Neuronal stem cell (in vitro differentiated cells): ENCODE results near the gene ADAT3.
"Not testable (repeated sequence)": the region's sequence is repeated elsewhere in the genome, so short reads cannot be mapped to it uniquely, and the experiment has no call there.

ENCODE experiments used
- DNase-seq: peaks from one replicate; pipeline ENCODE4 v3.0.0-alpha.2; 2013; ENCODE audit warnings: low spot score
- H2AFZ ChIP-seq: one replicate; pipeline ENCODE4 v1.6.1; 2013; ENCODE audit warnings: mild to moderate bottlenecking, low read length, inconsistent platforms
- H2AK5ac ChIP-seq: 2 replicates; pipeline ENCODE4 v1.6.1; 2013; ENCODE audit warnings: low read depth, mild to moderate bottlenecking, inconsistent platforms, low read length, moderate library complexity, mixed read lengths
- H2BK120ac ChIP-seq: 2 replicates; pipeline ENCODE4 v1.6.1; 2013; ENCODE audit warnings: low read depth, mild to moderate bottlenecking, inconsistent platforms, low read length, moderate library complexity, mixed read lengths
- H2BK12ac ChIP-seq: one replicate; pipeline ENCODE4 v1.6.1; 2013; ENCODE audit warnings: low read length, inconsistent platforms
- H2BK15ac ChIP-seq: 2 replicates; pipeline ENCODE4 v1.6.1; 2013; ENCODE audit warnings: mild to moderate bottlenecking, low read length, inconsistent platforms, mixed read lengths
- H2BK5ac ChIP-seq: one replicate; pipeline ENCODE4 v1.6.1; 2013; ENCODE audit warnings: inconsistent platforms, mild to moderate bottlenecking, low read length, moderate library complexity
- H3K14ac ChIP-seq: one replicate; pipeline ENCODE4 v1.6.1; 2013; ENCODE audit warnings: low read length, inconsistent platforms
- H3K18ac ChIP-seq: 2 replicates; pipeline ENCODE4 v1.6.1; 2013; ENCODE audit warnings: low read length, inconsistent platforms
- H3K23ac ChIP-seq: 2 replicates; pipeline ENCODE4 v1.6.1; 2013; ENCODE audit warnings: low read depth, mild to moderate bottlenecking, mixed read lengths, low read length, inconsistent platforms; ENCODE audit not compliant: poor library complexity
- H3K27ac ChIP-seq: replicated peaks from 3 replicates; pipeline ENCODE4 v1.5.1; 2013; ENCODE audit warnings: low read length, inconsistent platforms
- H3K27me3 ChIP-seq, 3 experiments: 2 replicates each; pipeline ENCODE4 v1.6.1; 2013; ENCODE audit warnings: low read length in 3 of 3, mild to moderate bottlenecking in 2 of 3, inconsistent platforms in 1 of 3, low read depth in 1 of 3, mixed read lengths in 1 of 3, moderate library complexity in 1 of 3; ENCODE audit not compliant: control insufficient read depth in 3 of 3, insufficient read depth in 3 of 3
- H3K36me3 ChIP-seq, 2 donors: replicated peaks in 1 of 2; 2 replicates each; pipeline ENCODE4 v1.6.1; 2013; ENCODE audit warnings: low read length in 2 of 2; ENCODE audit not compliant: control insufficient read depth in 2 of 2, insufficient read depth in 2 of 2
- H3K4ac ChIP-seq: 2 replicates; pipeline ENCODE4 v1.6.1; 2013; ENCODE audit warnings: inconsistent platforms, mild to moderate bottlenecking, low read length, moderate library complexity
- H3K4me1 ChIP-seq, 2 donors: 1 replicate in 1 of 2; 2 replicates in 1 of 2; pipeline ENCODE4 v1.6.1; 2013; ENCODE audit warnings: low read length in 2 of 2, low read depth in 1 of 2; ENCODE audit not compliant: control insufficient read depth in 2 of 2, insufficient read depth in 1 of 2
- H3K4me2 ChIP-seq: one replicate; pipeline ENCODE4 v1.6.1; 2013; ENCODE audit warnings: mild to moderate bottlenecking, low read length, inconsistent platforms; ENCODE audit not compliant: insufficient read depth, poor library complexity, severe bottlenecking
- H3K4me3 ChIP-seq, 2 donors: 2 replicates each; pipeline ENCODE4 v1.5.1; 2013; ENCODE audit warnings: low read length in 2 of 2, mild to moderate bottlenecking in 2 of 2, inconsistent platforms in 1 of 2, moderate library complexity in 1 of 2
- H3K79me1 ChIP-seq: one replicate; pipeline ENCODE4 v1.6.1; 2013; ENCODE audit warnings: low read depth, mild to moderate bottlenecking, inconsistent platforms, low read length, moderate library complexity
- H3K9ac ChIP-seq: one replicate; pipeline ENCODE4 v1.6.1; 2013; ENCODE audit warnings: mild to moderate bottlenecking, low read depth, low read length, inconsistent platforms; ENCODE audit not compliant: poor library complexity
- H3K9me3 ChIP-seq, 2 donors: replicated peaks in 1 of 2; 2 replicates each; pipeline versions ENCODE3 to v1.6.1; 2013; ENCODE audit warnings: low read length in 2 of 2, mild to moderate bottlenecking in 2 of 2, inconsistent platforms in 1 of 2, low read depth in 1 of 2, mixed read lengths in 1 of 2, moderate library complexity in 1 of 2; ENCODE audit not compliant: control insufficient read depth in 2 of 2, insufficient read depth in 1 of 2
- H4K8ac ChIP-seq: one replicate; pipeline ENCODE4 v1.6.1; 2013; ENCODE audit warnings: low read depth, mild to moderate bottlenecking, inconsistent platforms, low read length, moderate library complexity
- H4K91ac ChIP-seq: one replicate; pipeline ENCODE4 v1.6.1; 2013; ENCODE audit warnings: low read length, low read depth, mild to moderate bottlenecking, inconsistent platforms; ENCODE audit not compliant: poor library complexity
- WGBS, 2 donors: extraction: QIAGEN DNeasy Blood & Tissue Kit; methylation state at CpG; one replicate each; pipeline ENCODE4 v1.1.7; 2013; ENCODE audit warnings: missing lambda C conversion rate in 2 of 2, mixed read lengths in 1 of 2; ENCODE audit not compliant: insufficient read length in 2 of 2, insufficient replicate concordance in 1 of 2; ENCODE audit errors: extremely low coverage in 2 of 2; 5-methylcytosine and 5-hydroxymethylcytosine counted together

ADAT3 gene

DNA sequence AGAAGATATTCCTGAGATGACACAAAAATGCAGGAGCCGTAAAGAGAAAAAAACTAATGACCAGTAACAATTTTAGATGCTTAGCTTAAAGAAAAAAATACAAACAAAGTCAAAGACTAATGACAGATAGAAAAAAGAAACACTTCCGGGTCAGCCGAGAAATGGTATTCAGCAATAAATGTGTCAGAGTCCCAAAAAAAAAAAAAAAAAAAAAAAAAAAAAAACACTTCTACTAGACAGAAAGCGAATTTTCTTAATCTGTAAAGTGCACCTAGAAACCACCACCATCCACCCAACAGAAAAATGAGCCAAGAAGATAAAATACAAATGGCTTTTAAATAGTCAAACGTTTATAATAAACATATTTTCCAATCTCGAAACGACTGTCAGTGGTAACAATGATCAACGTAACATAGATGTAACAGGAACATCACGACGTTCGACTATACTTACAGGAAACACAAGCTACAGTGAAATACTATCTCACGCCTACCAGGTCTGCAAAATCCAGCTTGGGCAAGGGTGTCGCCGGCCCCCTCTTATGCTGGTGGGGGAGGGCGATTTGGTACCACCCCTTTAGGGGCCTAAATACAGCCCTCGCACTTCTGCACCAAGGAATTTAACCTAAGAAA, 30.5 kb upstream of the ADAT3 start:
- Histone ChIP-seq H3K36me3 (peaks cover 3 to 24% of the 10 kb centered on the region in 2 donors), H3K4me3 (peak overlapping the region in 1 of 2 donors; percentile 93), H2BK5ac (no peak overlapping the region), H3K9ac (no peak overlapping the region), H2BK15ac (no peak overlapping the region), H3K27ac (no peak overlapping the region), H3K14ac (no peak overlapping the region), H3K18ac (no peak overlapping the region), H4K8ac (no peak overlapping the region), H2AFZ (no peak overlapping the region), H2BK120ac (no peak overlapping the region), H3K79me1 (peaks cover 19% of the 10 kb centered on the region), H2AK5ac (no peak overlapping the region), H3K4ac (no peak overlapping the region), H3K4me1 (peaks cover 8 to 22% of the 10 kb centered on the region in 2 donors), H3K9me3 (peaks cover 0 to 2% of the 10 kb centered on the region in 2 donors), H4K91ac (no peak overlapping the region), H3K4me2 (no peak overlapping the region), H3K27me3 (no peaks in the 10 kb centered on the region), H3K23ac (no peak overlapping the region), H2BK12ac (no peak overlapping the region)
- DNase-seq, result no peak
- WGBS, 2 donors, result no CpG with 5 or more reads among the region's 16 CpGs

DNA sequence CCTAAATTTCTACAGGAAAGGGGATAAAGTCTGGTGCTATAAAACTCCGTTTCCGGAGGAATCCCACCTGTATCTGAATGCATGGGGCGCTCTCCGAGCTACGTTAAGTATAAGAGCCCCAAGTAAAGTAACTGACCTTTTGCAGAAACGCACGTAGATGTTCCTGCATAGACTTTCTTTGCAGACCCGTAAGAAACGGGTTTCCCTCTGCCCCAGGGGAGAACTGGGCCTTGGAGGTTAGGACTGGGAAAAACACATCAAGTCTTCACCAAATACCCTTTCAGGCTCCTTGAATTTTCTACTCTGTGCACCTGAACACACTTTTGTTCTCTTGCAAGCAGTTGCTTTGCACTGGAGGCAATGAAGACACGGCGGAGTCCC, 29.9 kb upstream of the ADAT3 start:
- Histone ChIP-seq H3K4me2 (peak overlapping the region; percentile 94), H3K14ac (peak overlapping the region; percentile 85), H2BK12ac (peak overlapping the region; percentile 4), H3K23ac (peak overlapping the region; percentile 99), H3K36me3 (peaks cover 2 to 28% of the 10 kb centered on the region in 2 donors), H3K9ac (peak overlapping the region; percentile 95), H3K18ac (peak overlapping the region; percentile 44), H3K79me1 (peaks cover 17% of the 10 kb centered on the region), H2AFZ (peak overlapping the region; percentile 97), H3K4me3 (peak overlapping the region; percentile 93 to 94), H3K4me1 (peaks cover 8 to 22% of the 10 kb centered on the region in 2 donors)
- not testable (repeated sequence) for H2BK5ac ChIP-seq, H3K27ac ChIP-seq, H3K27me3 ChIP-seq, H2BK15ac ChIP-seq, H3K9me3 ChIP-seq, H4K91ac ChIP-seq, DNase-seq, H2BK120ac ChIP-seq, H3K4ac ChIP-seq, H4K8ac ChIP-seq, H2AK5ac ChIP-seq
- no CpG with 5 or more reads among the region's 11 CpGs for WGBS, 2 donors

DNA sequence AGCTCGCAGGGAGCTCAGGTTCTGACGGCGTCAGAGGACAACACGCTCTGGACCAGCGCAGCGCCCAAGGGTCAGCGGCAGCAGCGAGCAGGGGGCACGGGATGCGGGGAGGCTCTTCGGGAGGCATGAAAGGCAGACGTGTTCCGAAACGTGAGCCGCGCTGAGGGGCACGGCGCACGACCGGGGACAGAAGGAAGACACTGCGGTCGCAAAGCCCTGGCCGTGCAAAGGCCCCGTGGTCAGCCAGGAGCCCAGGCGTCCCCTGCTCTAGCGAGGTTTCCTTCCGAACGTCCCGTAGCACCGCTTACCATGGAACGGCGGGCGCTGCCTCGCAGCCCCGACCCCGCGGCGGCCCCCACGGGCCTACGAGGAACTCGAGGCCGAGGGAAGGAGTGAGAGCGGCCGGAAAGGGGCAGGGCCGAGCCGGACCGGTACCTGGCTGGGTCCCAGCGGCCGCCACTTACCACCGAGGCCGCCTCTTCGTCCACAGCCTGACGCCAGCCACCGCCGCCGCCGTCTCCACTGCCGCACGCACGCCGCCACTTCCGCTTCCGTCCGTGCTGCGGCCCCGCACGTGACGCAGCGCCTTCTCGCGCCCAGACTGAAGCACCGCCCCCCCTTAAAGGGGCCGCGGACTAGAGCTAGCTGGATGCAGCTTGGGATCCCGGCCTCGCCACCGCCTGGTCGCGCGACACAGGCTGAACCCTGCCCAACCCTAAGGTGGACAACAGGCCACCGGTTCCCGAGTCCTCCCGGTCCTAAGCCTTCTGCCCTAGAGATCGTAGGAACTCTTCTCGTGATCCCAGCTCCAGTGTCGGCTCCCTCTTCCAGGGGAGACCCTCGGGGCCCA, 29.3 kb upstream of the ADAT3 start:
- H3K27me3 ChIP-seq, result no peaks in the 10 kb centered on the region
- peak overlapping the region; percentile 93 to 94 for H3K4me3 ChIP-seq
- H2BK120ac ChIP-seq, result peak overlapping the region; percentile 94
- peak; percentile 85 for DNase-seq
- peak overlapping the region; percentile 97 for H3K4ac ChIP-seq
- H3K9me3 ChIP-seq, result peaks cover 0 to 2% of the 10 kb centered on the region in 2 donors
- no CpG with 5 or more reads among the region's 87 CpGs for WGBS, 2 donors
- peak overlapping the region; percentile 98 for H3K18ac ChIP-seq
- H3K23ac ChIP-seq, result peak overlapping the region; percentile 99
- peaks cover 8 to 22% of the 10 kb centered on the region in 2 donors for H3K4me1 ChIP-seq
- H2BK15ac ChIP-seq, result peak overlapping the region; percentile 97
- H3K9ac ChIP-seq, result peak overlapping the region; percentile 95
- H4K8ac ChIP-seq, result peak overlapping the region; percentile 72
- H3K27ac ChIP-seq, result peak overlapping the region; percentile 72
- peak overlapping the region; percentile 97 for H2AFZ ChIP-seq
- peak overlapping the region; percentile 98 for H2BK5ac ChIP-seq
- peaks cover 0 to 27% of the 10 kb centered on the region in 2 donors for H3K36me3 ChIP-seq
- peak overlapping the region; percentile 4 for H2BK12ac ChIP-seq
- peak overlapping the region; percentile 99 for H3K14ac ChIP-seq
- peaks cover 15% of the 10 kb centered on the region for H3K79me1 ChIP-seq
- no peak overlapping the region for H4K91ac ChIP-seq
- peak overlapping the region; percentile 95 for H2AK5ac ChIP-seq
- peak overlapping the region; percentile 94 for H3K4me2 ChIP-seq
